Right kidney (tissue), 9 donors: ENCODE results near the gene MAPK10.
A peak's percentile ranks its signal among the peaks of the same experiment; 100 is the strongest.

ENCODE experiments used
- DNase-seq: peaks from one replicate; pipeline ENCODE4 v3.0.0-alpha.2; 2016
- long read RNA-seq, 8 donors: transcript quantifications; one replicate each; lab custom pipeline, GENCODE V29; 2026

MAPK10 gene
- long read RNA-seq, donor 1, full-length matches to known transcripts: 6 of 6 reads
- long read RNA-seq, donor 1, partial matches to known transcripts: 0 of 6 reads
- long read RNA-seq, donor 1, other reads (novel, unspliced or antisense): 0 of 6 reads
- long read RNA-seq, donor 2, partial matches to known transcripts: 0 of 1 reads
- long read RNA-seq, donor 2, other reads (novel, unspliced or antisense): 0 of 1 reads
- long read RNA-seq, donor 3, full-length matches to known transcripts: 4 of 37 reads
- long read RNA-seq, donor 3, partial matches to known transcripts: 33 of 37 reads
- long read RNA-seq, donor 3, other reads (novel, unspliced or antisense): 0 of 37 reads
- long read RNA-seq, donor 4, partial matches to known transcripts: 0 of 2 reads
- long read RNA-seq, donor 4, other reads (novel, unspliced or antisense): 0 of 2 reads
- long read RNA-seq, donor 5, partial matches to known transcripts: 27 of 50 reads
- long read RNA-seq, donor 5, other reads (novel, unspliced or antisense): 21 of 50 reads
- long read RNA-seq, donor 6, full-length matches to known transcripts: 2 of 72 reads
- long read RNA-seq, donor 6, partial matches to known transcripts: 70 of 72 reads
- long read RNA-seq, donor 6, other reads (novel, unspliced or antisense): 0 of 72 reads
- long read RNA-seq, donor 7, partial matches to known transcripts: 150 of 170 reads
- long read RNA-seq, donor 7, other reads (novel, unspliced or antisense): 17 of 170 reads
- long read RNA-seq, donor 8, partial matches to known transcripts: 0 of 1 reads
- long read RNA-seq, donor 8, other reads (novel, unspliced or antisense): 0 of 1 reads

DNA sequence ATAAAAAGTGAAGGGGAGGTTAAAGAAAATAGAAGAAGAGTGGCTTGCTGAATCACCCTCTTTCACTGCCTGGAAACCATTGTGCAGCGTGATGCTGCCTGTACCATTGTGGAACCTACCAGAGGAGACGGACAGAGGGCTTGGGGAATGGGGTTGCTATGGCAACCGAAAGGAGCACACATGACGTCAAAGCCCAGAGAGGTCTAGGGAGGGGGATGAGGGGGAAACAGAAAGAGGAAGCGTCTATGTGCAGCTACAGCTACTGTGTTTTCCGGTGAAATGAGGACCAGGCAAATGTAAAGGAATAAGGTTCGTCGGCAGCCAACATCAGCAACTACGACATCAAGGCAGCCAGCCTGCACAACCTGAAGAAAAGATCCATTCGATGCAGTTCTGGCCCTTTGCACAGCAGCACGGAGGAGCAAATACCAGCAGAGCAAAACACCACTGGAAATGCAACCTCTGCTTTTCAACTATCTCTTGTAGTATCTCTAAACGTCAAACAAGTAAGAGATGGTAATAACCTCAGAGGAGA is at the start of gene MAPK10:
Gene MAPK10 (minus strand): TSS at position 110 of the 535 bp plus-strand sequence.
- DNase-seq: peak; percentile 66

DNA sequence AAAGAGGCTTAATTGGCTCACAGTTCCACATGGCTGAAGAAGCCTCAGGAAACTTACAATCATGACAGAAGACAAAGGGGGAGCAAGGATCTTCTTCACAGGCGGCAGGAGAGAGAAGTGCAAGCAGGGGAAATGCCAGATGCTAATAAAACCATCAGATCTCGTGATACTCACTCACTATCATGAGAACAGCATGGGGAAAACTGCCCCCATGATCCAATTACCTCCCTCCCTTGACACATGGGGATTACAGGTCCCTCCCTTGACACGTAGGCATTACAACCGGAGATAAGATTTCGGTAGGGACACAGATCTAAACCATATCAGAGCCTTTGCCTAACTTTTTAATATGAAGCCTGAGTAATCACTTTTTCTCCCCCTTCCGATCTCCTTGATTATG is 43.7 kb upstream of the MAPK10 start:
- no peak for DNase-seq

DNA sequence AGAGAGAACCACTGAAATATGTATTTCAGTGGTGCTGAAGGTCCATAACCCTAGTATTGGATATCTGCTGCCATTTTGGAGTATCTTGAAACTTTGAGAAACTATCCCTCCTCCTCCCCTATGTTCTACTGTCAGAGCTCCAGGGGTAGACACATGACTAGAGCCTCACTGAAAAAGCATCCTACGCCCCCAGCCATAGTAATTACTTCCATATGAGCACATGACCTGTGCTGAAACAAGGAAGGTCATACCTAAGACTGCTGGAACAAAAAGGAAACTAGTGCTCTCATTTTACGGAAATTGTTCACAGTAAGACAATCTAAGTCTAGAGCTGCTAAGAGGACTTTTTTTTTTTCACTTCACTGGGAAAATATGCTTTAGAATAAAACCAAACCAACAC is 42.0 kb upstream of the MAPK10 start:
- no peak for DNase-seq

DNA sequence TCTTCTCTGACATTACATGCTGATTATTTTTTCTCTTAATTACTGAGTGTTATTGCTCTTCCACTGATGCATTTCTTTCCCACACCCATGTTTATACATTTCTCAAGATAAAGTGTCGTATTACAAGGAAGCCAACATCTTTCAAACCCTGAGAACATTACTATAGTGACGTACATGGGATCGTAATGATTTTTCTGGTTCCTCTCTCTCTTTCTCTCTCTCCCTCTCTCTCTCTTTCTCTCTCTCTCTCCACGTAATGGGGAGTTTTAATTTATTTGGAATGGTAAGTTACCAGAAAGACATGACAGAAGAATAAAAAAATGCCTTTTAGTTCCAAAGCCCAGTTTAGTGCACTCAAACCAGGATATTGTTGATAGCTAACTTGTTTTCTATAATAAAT is 40.4 kb upstream of the MAPK10 start:
- DNase-seq: no peak

DNA sequence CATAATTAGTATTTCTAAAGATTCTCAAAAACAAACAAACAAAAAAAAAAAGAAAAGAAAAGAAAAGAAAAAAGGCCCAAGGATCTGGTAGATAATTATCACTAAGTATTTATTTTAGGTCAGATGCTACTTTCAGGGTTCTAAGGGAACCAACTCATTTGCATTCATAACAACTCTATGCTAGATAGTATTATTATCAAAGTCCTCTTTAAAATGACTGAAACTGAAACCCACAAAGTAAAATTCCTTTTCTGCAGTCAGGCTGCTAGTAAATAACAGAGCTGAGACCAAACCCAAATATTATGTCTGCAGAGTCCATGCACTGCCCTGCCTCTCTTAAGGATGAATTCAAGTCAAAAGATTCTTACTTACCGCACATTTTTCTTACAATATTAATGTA is 38.3 kb upstream of the MAPK10 start:
- no peak for DNase-seq

DNA sequence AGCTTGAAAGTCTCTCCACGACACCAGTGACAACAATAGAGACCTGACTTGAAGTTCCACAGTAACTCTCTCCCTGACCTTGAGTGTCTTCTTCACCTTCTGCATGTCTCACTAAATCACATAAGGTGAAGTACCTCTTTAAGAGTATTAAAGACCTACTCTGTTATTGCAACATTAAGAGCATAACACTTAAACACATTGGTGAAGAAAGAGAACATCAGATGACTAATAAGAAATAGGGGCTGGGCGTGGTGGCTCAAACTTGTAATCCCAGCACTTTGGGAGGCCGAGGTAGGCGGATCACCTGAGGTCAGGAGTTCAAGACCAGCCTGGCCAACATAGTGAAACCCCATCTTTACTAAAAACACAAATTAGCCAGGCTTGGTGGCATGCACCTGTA is 33.9 kb upstream of the MAPK10 start:
- DNase-seq: no peak

DNA sequence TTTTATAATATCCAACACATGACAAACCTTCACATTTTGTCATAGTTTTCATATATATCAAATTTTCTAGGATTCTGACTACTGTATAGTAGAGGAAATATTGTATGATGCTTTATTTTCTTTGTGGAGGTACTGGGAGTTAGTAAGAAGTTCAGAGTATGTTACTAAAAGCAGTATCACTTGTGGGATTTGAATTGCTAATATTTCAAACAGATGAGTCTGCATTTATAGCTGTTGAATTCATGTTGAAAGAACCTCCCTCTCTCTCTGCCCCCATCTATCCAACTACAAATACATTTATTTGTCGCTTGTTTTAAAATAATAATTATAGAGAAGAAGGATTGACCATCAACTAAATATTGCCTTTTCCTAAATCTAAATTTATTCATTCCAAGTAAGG is 29.8 kb upstream of the MAPK10 start:
- DNase-seq: no peak

DNA sequence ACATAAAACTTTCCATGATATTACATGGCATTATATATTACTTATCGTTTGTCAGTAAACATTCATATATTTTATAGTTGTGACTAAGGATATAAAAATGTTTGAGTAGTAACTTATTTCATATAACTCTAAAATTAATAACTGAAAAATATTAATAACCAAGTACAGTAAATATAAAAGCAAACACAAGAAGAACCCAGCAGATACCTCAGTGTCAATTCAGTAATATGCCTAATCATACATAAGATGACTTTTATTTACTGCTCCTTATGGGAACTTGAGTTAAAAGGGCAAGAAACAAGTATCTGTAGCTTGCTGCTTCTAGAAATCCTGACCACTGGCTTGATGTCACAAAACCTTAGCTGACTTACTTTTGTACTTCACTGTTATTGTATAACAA is 28.4 kb upstream of the MAPK10 start:
- no peak for DNase-seq

DNA sequence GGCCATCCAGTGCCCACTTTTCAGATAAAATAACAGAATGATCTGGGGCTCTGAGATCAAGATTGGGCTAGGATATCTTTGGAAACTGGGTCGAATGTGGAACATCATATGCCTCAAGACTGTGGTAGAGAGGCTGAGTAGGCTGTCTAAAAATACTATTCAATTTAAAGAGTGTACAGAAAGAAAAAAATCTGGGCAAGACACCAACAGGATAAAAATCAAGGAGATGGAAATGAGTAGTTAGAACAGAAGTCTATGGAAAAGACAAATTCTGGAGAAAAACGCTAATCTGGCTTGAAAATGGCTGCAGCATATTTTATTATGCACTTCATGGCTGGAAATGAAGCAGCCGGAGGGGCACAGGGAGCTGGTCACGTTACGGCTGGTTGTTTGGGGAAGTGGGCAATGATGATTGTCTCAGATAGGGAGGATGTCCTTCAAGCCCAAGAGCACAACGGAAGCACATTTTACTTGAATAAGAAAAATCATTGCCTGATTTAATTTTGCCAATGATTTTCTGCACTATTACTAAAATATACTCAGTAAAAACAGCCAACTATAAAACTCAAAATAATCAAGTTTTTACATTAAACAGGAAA is 27.1 kb upstream of the MAPK10 start:
- DNase-seq: no peak

DNA sequence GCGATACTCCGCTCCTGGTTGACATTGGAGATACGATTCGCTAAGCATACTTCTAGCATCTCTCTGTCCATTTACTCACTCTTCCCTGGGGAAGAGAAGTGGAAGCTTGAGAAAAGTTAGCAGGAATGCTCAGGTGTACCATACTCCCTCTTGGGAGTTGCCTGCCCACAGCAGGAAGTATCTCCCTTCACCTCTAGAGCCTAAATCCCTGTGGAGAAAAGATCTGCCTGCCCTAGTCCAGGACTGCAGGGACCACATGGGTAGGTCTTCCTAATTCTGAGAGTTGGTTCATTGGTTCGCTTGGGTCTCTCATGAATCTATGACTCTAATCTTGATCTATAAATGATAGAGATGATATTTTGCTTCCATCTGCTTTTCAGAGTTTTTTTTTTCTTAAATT is 26.3 kb upstream of the MAPK10 start:
- no peak for DNase-seq

DNA sequence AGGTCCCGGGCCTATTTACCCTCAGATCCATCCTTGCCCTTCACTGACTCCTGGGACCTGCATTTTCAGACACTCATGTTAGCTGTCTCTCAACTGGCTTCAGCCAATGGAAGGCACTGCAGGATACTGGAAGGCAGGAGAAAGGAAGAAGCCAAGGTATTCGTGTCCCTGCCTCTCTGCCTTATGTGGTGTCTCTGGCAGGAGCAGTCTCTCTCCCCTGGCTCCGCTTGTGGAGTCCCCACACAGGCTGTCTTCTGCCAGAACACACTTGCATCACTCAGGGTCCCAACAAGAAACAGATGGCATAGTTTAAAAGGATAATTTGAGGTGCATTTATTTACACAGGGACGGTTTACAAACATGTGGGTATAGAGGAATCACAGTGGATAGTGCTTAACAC is 21.6 kb upstream of the MAPK10 start:
- DNase-seq: no peak

DNA sequence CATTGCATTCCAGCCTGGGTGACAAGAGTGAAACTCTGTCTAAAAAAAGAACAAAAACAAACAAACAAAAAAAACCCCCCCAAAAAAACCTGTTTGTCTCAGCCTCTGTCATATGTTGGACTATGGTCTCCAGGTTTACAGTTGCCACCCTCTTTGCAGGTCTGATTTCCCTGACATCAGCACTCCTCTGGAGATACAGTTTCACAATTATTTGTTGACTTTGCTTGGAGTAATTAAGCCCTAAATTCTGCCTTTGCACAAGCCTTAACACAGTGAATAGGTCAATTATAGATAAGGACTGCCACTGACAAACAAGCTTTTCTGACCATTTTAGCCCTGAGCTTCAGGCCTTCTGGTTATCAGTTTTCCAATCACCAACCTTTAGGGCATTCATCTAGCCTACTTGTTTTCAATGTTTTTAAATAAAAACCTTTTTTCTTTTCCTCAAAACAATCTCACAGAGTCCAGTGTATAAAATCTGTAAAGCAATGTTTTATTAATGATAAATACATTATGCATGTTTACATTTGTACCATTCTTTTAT is 20.4 kb upstream of the MAPK10 start:
- DNase-seq: no peak

DNA sequence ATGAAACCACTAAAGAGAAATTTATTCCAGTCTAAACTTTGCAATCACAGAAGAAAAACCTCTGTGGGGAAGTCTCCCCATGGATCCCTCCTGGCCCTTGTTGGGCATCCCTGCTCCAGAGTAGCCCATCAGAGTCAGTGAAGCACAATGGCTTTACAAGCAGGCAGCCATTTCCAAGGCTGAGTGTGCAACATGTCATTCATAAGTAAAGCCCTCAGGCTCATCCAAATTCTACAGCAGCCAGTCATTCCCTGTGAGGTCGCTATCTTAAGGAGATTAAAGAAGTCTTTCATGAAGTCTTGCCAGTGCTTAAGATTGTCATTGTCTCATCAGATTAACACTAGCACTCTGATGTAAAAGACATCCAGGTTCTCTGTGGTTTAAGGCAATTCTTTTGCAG is 17.0 kb upstream of the MAPK10 start:
- DNase-seq: no peak

DNA sequence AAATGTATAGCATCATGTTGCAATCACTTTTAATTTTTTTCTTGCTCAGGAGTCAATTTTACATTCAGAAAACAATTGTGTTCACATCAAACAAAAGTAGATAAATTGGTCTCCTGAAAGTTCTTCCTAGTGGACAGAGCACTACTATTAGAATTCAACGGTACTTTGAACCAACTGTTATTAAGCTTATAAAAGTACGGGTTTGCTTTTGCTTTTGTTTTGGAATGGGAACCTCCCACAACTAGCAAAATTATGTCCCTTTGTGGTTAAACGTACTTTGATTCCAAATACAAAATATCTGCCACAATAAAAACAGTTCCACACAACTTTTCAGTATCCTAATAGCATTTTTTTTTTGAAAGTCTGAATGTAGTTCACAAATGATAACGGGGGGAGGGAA is 8.6 kb upstream of the MAPK10 start:
- DNase-seq: no peak

DNA sequence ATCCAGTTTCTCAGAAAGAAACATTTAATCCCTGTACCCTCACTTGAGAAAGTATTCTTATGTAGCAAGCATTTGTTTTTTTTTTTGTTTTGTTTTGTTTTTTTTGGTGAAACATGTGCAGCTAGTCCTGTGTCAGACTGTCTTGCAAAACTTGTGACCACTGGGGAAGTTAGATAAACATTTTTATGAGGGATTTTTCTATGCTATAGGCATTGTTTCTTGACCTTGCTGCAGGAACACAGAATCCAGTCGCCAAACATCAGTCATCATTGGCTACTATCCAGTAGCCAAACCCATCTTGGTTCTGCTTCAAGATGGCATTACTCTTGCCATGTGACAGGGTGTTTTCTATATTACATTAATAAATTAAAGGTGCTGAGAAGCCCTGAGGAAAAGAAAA is 7.7 kb upstream of the MAPK10 start:
- no peak for DNase-seq

DNA sequence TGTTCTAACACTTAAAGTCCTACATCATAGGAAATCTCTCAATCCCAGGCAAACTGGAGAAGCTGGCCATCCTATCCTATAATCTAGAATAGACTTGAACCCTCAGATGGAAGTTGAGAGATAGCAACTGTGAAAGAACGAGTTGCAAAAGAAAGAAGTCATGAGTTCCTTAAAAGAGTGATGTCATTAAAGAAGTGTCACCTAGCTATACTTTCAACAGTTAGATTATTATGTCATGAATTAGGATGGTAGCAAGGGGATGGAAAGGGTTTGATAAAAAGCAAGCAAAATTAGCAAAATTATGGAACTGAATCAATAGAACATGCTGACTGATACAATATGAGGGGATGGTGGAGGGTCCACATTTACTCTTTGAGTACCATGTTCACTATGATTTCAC is 7.1 kb upstream of the MAPK10 start:
- DNase-seq: no peak

DNA sequence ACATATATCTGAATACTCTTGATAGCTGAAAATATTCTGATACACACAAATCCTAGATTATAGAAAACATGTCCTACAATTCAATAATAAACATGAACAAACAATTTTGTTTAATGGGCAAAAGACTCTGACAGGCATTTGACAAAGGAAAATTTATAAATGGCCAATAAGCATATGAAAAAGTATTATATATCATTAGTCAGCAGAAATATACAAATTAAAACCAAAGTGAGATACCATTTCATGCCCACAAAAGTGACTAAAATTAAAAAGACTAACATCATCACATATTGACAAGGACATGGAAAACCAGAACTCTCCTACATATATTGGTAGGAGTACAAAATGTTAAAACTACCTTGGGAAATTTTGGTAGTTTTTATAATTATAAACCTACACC is 2.7 kb upstream of the MAPK10 start:
- no peak for DNase-seq

DNA sequence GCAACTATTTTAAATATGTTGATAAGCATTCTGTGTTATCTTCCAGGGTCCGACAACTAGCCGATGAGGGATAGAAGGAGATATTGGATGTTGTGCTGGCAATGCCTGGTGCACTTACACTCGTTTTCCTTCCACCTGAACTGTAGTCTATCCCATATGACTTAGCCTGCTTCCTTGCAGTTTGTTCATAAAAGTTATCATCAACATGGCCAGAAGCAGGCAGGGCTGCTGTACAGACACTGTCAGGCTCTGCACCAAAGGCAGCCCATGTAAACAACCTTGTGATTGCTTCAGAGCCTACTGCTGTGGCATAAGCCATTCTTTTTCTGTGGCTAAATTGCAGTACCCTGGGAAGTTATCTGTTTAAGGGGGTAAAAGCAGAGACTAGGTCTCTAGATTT is 1.6 kb downstream of the MAPK10 start:
- DNase-seq: no peak

DNA sequence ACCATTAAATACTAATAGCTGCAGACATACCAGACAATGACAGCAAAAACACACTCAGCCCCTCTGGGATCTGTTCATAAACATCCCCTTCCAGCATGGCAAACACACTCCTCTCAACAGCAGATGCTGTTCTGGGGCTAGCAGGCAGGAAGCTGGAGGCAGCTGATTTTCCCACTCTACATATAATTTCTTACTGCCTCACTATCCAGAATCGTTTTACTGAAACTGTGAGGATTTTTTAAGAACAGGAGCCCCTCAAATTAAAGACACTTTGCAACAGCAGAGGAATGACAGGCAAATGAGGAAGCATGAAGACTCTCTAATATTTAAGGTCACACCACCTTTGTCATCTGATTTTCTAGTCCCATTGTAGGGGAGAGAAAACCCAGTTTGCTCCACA is 2.2 kb downstream of the MAPK10 start:
- no peak for DNase-seq

DNA sequence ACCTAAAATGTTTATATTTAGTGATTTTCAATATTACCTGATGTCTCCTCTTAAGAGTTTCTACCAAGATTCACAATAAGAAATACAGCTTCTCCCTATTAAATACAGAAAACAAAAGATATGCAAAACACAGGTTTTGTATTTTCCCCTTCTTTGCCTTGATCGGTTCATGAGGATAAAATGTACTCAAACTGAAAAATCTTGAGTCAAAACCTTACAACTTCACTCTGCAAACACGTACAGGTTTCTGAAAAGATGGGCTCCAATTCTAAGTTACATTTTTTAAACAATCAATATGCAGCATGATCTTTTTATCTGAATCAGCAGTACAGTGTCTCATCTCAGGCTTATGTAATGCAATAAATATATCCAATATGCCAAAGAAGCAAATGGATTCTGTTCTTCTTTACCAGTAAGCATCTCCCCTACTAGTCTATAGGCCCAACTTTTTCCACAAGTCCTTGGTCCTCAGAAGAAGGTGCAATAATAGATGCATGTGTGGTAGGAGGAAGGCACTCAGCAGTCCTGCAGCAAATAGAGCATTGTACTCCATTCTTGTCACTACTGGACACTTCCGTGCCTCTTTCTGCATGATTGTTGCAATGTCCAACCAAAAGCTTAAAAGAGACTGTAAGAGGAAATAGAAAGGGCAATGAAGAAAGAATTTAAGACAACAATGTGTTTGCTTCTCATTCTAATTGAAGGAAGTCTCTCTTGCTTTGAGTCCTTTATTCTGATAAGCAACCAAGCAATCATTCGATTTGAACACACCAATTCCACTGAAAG is 3.2 kb downstream of the MAPK10 start:
- DNase-seq: no peak

DNA sequence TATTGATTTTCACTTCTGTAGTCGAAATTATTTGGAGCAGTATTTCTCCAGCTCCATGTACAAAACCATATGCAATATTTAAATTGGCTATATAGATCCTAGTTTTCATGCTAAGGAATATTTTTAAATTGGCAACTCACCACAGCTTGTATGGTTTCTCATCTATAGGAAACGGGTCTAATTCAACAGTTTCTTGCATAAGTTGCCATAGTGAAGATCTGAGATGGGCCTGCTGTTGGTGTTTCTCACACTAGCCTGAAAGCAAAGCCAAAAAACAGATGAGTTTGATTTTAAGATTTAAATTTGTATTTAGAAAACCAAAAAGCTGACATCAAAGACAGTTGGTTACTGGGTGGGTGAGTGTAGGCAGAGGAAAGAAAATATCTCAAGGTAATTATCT is 5.5 kb downstream of the MAPK10 start:
- DNase-seq: no peak

DNA sequence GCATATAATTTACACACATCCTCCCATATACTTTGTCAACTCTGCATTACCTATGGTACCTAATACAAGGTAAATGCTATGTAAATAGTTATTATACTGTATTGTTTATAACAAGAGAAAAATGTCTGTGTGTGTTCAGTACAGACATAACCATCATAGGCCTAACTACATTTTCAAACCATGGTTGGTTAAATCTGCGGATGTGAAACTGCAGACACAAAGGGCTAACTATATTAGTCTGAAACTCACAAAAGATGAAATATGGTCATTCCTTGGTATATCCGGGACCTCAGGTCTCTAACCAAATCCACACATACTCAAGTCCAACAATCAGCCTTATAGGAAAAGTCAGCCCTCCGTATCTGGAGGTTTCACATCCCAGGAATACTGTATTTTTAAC is 13.5 kb downstream of the MAPK10 start:
- no peak for DNase-seq
